Hematopoietic multipotent progenitor cell treated with erythropoietin and hydrocortisone succinate and interleukin-3 and kit ligand, for 8 days (in vitro differentiated cells): Measurements from ENCODE around the gene ODAD3.
"Not testable (repeated sequence)": the region's sequence is repeated elsewhere in the genome, so short reads cannot be mapped to it uniquely, and the experiment has no call there.

ENCODE experiments used
- DNase-seq: peaks from one replicate; pipeline ENCODE4 v3.0.0-alpha.2; 2015

ODAD3 gene

GRCh38 chr19:11458912-11459311 lies 24.0 kb upstream of the ODAD3 start:
- not testable (repeated sequence) for DNase-seq

DNA sequence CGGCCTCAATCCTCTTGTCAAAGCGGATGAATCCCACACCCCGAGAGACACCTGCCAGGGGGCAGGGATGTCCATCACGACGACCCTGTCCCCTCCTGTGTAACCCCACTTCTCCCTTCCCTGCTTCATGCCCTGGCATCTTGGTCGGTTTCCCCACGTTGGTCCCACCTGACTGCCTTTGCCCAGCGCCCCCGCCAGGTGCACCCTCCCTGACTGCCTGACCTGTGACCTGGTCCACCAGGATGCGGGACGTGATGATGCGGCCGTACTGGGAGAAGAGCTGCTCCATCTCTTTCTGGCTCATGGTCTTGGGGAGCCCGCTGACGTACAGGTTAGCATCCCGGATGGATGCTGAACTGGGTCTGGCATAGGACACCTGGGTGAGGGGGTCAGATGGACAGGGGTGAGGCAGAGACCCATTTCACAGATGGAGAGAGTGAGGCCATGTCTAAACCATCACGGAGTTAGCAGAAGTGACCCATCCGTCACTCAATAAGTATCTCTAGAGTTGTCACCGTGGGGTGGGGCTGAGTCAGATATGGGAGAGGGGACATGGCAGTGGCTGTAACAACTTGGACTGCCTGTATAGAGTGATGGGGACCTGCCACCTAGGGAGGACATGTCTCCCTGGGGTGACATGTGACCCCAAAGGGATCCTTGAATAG lies 23.4 kb upstream of the ODAD3 start:
- no peak for DNase-seq

- no peak for DNase-seq
These were observed 22.9 kb upstream of the ODAD3 start for GRCh38 chr19:11457831-11458230.

- no peak for DNase-seq
These were observed 22.2 kb upstream of the ODAD3 start for GRCh38 chr19:11457115-11457514.

GRCh38 chr19:11456659-11457058 lies 21.7 kb upstream of the ODAD3 start:
- DNase-seq: no peak

GRCh38 chr19:11455233-11455554 lies 20.3 kb upstream of the ODAD3 start:
- not testable (repeated sequence) for DNase-seq

DNA sequence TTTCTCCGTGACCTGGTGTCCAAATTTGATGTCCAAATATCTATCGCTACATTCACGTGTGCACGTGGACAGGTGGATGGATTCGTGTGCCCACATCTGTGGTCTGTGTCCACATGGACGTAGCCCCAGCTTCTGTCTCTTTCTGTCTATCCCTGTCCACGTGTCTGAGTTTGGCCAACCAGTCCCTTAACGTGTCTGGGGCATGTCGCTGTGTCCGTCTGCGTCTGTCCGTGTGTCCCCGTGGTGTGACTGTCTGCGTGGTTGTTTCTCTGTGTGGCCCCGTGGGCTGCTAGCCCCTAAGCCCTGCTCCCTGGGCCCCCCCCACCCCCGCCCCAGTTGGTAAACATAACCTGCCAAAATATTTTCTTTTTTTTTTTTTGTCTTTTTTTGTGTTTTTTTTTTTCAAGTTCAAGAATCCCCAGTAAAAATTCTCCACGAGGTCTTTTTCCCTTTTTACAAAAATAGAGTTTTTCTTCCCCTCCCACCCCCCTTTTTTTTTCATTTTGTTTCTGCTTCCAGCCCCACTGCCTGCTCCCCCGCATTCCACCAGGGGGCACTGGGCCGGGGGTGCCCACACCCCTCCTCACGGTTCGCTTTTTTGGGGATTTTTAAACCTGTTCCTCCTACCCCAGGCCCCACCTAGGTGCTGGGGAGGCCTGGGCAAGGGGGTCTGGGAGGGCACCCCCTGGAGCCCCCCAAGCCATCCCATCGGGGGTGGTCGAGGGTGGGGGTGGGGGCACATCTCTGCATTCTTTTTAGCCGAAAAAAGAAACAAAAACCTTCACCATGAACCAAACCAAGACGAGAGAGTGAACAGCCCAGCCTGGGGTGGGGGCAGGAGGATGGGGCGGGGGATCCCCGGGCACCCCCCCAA lies 18.8 kb upstream of the ODAD3 start:
- DNase-seq: no peak

DNA sequence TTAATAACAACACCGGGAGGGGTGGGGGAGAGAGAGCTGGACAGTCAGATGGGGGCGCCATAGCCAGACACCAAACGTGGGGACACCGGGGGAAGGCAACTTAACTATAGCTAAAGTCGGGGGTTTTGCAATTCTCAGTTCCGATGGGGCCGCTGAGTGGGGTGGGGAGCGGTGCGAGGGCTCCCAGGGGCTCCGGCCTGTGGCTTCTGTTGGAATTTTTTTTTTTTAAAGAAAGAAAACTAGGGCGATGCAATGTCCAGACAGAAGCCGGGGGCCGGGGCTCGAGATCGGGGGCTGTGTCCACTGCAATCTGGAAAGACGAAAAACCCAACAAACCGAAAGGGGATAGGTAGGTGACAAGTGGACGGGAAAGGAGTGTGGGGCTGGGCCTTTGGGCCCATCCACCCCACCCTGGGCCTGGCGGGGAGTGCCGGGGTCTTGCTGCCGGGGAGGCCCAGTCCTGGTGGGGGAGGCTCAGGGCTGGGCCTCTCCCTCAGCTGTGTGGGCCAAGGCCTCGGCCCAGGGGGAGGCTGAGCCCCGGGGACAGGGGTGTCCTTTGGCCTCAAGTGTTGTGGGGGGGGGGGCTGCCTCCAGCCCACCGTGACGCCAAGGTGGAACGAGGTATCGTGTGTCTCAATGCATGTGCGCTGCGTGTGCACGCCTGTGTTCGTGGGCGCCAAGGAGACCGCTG lies 17.8 kb upstream of the ODAD3 start:
- no peak for DNase-seq

- DNase-seq: no peak
These were observed 17.1 kb upstream of the ODAD3 start for GRCh38 chr19:11451871-11452619.

DNA sequence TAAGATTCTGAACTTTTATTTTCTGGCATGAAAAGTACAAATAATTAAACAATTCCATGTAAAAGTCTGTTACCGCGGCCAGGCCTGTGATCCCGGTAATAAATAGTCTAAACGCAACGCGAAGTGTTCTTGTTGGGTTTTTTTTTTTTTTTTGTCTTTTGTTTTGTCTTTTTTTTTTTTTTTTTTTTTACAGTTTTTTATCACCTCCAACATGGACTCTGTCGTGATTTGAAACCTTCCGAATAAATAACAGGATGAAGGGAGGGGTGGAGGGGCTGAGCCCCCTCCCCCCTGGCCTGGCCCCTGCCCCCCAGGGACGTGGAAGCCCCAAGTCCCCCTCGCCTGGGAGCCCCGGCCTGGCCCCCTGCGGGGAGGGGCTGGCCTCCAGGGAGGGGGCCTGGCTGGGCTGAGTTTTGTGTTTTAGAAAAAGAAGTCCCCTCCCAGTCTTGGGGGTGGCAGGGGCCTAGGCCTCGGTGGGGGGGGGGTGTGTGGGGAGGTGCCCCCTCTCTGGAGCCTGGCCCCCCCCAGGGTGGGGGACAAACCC lies 16.5 kb upstream of the ODAD3 start:
- DNase-seq: no peak

GRCh38 chr19:11450570-11451326 lies 15.8 kb upstream of the ODAD3 start:
- no peak for DNase-seq

- no peak for DNase-seq
These were observed 14.1 kb upstream of the ODAD3 start for GRCh38 chr19:11448923-11449554.

DNA sequence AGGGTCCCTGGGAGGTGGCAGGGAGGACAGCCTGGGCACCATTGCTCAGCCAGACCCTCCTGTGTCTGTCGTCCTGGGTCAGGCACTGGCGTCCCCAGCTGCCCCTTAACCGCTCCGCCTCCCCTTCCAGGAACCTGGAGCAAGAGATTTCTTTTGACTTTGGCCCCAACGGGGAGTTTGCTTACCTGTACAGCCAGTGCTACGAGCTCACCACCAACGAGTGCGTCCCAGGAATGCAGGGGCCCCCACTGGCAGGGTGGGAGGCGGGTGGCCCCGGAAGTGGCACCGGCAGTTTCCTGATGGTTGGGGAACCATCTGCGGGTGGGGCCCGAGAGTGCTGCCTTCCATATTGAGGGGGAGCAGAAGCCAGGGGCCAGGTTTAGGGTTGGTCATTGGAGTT lies 13.5 kb upstream of the ODAD3 start:
- no peak for DNase-seq

GRCh38 chr19:11447347-11448262 lies 12.7 kb upstream of the ODAD3 start:
- no peak for DNase-seq

- peak; percentile 36 for DNase-seq
These were observed 11.9 kb upstream of the ODAD3 start for GRCh38 chr19:11446652-11447301.

DNA sequence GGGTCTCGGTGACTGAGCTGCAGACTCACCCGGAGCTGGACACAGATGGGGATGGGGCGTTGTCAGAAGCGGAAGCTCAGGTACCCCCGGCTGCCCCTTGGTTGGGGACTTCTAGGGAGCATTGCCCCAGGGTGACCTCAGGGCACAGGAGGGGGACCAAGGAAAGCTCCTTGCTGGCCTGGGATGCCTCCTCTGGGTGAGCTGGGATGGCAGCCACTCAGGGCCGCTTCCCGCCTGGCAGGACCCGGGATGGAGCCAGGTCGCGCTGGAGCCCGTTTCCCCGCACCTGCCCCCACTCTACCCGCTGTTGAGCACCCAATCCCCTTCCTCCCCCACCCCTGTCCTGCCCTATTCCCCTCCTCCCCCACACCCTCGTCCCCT lies 11.3 kb upstream of the ODAD3 start:
- no peak for DNase-seq

GRCh38 chr19:11445141-11445540 lies 10.2 kb upstream of the ODAD3 start:
- DNase-seq: no peak

DNA sequence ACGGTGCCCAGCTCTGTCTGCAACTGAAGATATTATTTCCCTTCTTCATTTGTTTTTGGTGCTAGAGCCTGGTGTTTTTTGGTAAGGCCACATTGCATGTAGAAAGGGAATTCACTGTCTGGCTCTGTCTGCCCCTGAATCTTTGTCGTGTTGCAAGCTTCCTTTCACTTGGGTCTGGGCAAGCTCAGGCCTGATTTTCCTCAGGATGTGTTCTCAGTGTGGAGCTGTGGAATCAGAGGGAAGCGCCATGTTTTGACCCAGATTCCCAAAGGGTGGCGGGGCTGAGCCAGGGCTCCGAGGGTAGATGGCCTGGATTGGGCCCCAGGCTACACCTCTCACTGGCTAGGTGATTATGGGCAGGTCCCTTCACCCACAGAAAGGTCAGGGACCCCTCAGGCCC lies 9.1 kb upstream of the ODAD3 start:
- DNase-seq: no peak

GRCh38 chr19:11437955-11438354 lies 3.0 kb upstream of the ODAD3 start:
- DNase-seq: no peak

- DNase-seq: peak; percentile 58
These were observed 952 bp upstream of the ODAD3 start for GRCh38 chr19:11435833-11436313.
